MCF 10A (cell line): ENCODE data around the gene CCDC83. TPM values are rescaled to one million over a fixed set of nuclear protein-coding genes. Genes with fewer than 3 reads are reported as not detected.

Source experiments
- BruUV-seq: library from RNA; stranded (reverse); fragments of 400-500 nt; replicated peaks from 2 replicates; lab custom pipeline; 2021; lab: Mats Ljungman, UMichigan
- CTCF ChIA-PET: fragments of 300-600 bp; sonication (Branson Sonifier 250); formaldehyde crosslinking; extraction: SDS; loops from one replicate; lab custom pipeline; 2021; ENCODE audit warnings: antibody characterized with exemption, inconsistent platforms; lab: Yijun Ruan, JAX
- POLR2A ChIA-PET: fragments of 300-600, 350-650 bp; sonication (Branson Sonifier 250); formaldehyde crosslinking; extraction: SDS; loops from one replicate; lab custom pipeline; 2020; ENCODE audit warnings: antibody characterized with exemption, inconsistent platforms; lab: Yijun Ruan, JAX
- DNase-seq: peaks from one replicate; pipeline ENCODE4 v3.0.0-alpha.2; 2018; ENCODE audit not compliant: unreplicated experiment
- H3K27ac Mint-ChIP-seq: one replicate; pipeline ENCODE4 v1.8.0; 2022; ENCODE audit warnings: mild to moderate bottlenecking, low read depth, mixed read lengths; ENCODE audit not compliant: unreplicated experiment
- H3K27me3 Mint-ChIP-seq: one replicate; pipeline ENCODE4 v1.8.0; 2022; ENCODE audit warnings: mixed read lengths; ENCODE audit not compliant: insufficient read depth, unreplicated experiment
- H3K36me3 Mint-ChIP-seq: one replicate; pipeline ENCODE4 v1.8.0; 2022; ENCODE audit warnings: mild to moderate bottlenecking, moderate library complexity, mixed read lengths; ENCODE audit not compliant: insufficient read depth, unreplicated experiment
- H3K4me1 Mint-ChIP-seq: one replicate; pipeline ENCODE4 v1.8.0; 2022; ENCODE audit warnings: mixed read lengths; ENCODE audit not compliant: insufficient read depth, unreplicated experiment
- H3K4me3 Mint-ChIP-seq: one replicate; pipeline ENCODE4 v1.8.0; 2022; ENCODE audit warnings: mild to moderate bottlenecking, moderate library complexity, mixed read lengths; ENCODE audit not compliant: unreplicated experiment
- H3K9me3 Mint-ChIP-seq: one replicate; pipeline ENCODE4 v1.8.0; 2022; ENCODE audit warnings: mixed read lengths; ENCODE audit not compliant: unreplicated experiment
- intact Hi-C: fragments of 100-400 bp; cut with micrococcal nuclease; formaldehyde crosslinking; loops from 2 replicates; pipeline ENCODE4 v1.14.1; 2022
- total RNA-seq: library from RNA; stranded (reverse); gene quantifications from 2 replicates; pipeline ENCODE4 v1.2.3, GENCODE V29; 2022
- TF ChIP-seq, protein P1 (sequence below): fragments of 200-600 bp; IDR thresholded peaks from one replicate; pipeline ENCODE4 v1.8.0; 2022; ENCODE audit warnings: antibody characterized with exemption, mild to moderate bottlenecking; ENCODE audit not compliant: unreplicated experiment

The CCDC83 gene
- total RNA-seq, 1 experiment from 2014 or later = not detected

DNA sequence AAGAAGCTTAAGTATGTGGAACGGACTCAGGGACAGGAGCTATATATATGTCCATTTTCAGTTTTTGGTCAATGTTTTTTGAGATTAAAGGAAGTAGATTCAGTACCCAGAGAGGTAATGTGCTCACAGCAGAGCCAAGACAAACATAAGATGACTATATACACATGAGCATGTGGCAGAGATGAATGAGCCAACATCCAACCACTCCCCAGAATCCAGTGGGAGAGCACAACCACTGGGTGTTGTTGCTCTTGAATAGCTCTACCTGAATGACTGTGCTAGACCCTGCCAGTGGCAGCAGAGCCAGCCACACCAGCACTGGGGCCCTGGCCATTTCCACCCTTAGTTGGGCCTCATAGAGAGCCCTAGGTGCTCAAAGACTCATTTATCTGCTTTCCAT is 33.5 kb upstream of the CCDC83 start:
- TF ChIP-seq, protein P1, sequence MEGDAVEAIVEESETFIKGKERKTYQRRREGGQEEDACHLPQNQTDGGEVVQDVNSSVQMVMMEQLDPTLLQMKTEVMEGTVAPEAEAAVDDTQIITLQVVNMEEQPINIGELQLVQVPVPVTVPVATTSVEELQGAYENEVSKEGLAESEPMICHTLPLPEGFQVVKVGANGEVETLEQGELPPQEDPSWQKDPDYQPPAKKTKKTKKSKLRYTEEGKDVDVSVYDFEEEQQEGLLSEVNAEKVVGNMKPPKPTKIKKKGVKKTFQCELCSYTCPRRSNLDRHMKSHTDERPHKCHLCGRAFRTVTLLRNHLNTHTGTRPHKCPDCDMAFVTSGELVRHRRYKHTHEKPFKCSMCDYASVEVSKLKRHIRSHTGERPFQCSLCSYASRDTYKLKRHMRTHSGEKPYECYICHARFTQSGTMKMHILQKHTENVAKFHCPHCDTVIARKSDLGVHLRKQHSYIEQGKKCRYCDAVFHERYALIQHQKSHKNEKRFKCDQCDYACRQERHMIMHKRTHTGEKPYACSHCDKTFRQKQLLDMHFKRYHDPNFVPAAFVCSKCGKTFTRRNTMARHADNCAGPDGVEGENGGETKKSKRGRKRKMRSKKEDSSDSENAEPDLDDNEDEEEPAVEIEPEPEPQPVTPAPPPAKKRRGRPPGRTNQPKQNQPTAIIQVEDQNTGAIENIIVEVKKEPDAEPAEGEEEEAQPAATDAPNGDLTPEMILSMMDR = no peak
- H3K27me3 Mint-ChIP-seq = no peaks in the 10 kb centered on the region
- H3K4me3 Mint-ChIP-seq = peak overlapping the region; percentile 2
- POLR2A ChIA-PET = interaction anchor here (1.2 kb wide), 1 partner anchor 157 kb away, joined by 4 read pairs; the partner anchor contains the start of gene CREBZF
- BruUV-seq = no TSS peak
- H3K27ac Mint-ChIP-seq = peak overlapping the region; percentile 44
- no peaks in the 10 kb centered on the region for H3K9me3 Mint-ChIP-seq
- H3K36me3 Mint-ChIP-seq = no peaks in the 10 kb centered on the region
- peaks cover 27% of the 10 kb centered on the region for H3K4me1 Mint-ChIP-seq
- DNase-seq = peak; percentile 66
- CTCF ChIA-PET = interaction anchor here (0.5 to 8.1 kb wide), 3 partner anchors 33 to 152 kb away, joined by 3 to 106 read pairs (median 4); no protein-coding TSS in a partner anchor
- intact Hi-C loops = loop anchor here (10.0 kb wide), 1 partner anchor 197 kb away; the partner anchor contains the start of genes DLG2 and TMEM126B

DNA sequence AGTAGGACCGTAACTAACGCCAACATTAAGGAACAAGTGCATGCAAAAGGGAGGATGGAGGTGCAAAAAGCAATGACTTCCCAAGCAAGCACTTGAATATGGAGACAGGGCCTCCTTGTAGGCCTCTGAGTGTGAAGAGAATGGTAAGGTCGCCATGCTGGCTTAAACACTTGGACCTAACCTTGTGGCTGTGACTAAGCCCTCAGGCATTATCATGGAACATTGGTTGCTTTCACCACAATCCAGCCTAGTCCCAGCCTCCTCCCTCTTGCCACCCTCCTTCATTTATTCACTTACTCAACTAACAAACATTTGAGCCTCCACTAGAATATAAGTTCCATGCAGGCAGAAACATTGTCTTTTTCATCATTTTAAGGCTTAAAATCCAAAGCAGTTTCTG is 32.4 kb upstream of the CCDC83 start:
- POLR2A ChIA-PET = no interaction called here
- no TSS peak for BruUV-seq
- no peak for DNase-seq
- Mint-ChIP-seq H3K4me1 (peaks cover 34% of the 10 kb centered on the region), H3K27me3 (no peaks in the 10 kb centered on the region), H3K27ac (peak overlapping the region; percentile 14), H3K9me3 (no peaks in the 10 kb centered on the region), H3K36me3 (no peaks in the 10 kb centered on the region), H3K4me3 (no peak overlapping the region)
- CTCF ChIA-PET = interaction anchor here (0.6 to 8.1 kb wide), 4 partner anchors 80 to 174 kb away, joined by 3 to 106 read pairs (median 6); no protein-coding TSS in a partner anchor
- intact Hi-C loops = loop anchor here (10.0 kb wide), 1 partner anchor 198 kb away; the partner anchor contains the start of genes DLG2 and TMEM126B
- TF ChIP-seq, protein P1 = no peak

DNA sequence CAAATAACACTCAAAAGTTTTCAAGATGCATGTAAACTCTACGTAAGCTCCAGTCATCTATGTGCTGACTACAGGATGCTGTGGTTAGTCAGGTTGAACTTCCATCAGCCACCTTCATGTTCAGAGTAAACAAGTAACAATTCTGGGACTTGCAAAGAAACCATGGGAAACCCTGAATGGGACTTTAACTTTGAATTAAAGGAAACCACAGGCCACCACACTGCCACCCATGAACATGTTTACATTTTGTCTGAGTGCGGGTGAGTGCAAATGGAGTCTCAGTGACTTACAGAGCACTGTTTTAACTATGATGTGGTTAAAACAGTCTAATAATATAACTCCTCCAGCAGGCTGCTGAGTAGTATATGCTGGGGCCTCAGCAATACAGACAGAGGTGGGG is 31.4 kb upstream of the CCDC83 start:
- DNase-seq = no peak
- no TSS peak for BruUV-seq
- H3K9me3 Mint-ChIP-seq = no peaks in the 10 kb centered on the region
- H3K27me3 Mint-ChIP-seq = no peaks in the 10 kb centered on the region
- H3K4me3 Mint-ChIP-seq = no peak overlapping the region
- H3K36me3 Mint-ChIP-seq = no peaks in the 10 kb centered on the region
- H3K27ac Mint-ChIP-seq = no peak overlapping the region
- CTCF ChIA-PET = interaction anchor here (0.7 to 8.1 kb wide), 4 partner anchors 57 to 167 kb away, joined by 3 to 106 read pairs (median 4); no protein-coding TSS in a partner anchor
- H3K4me1 Mint-ChIP-seq = peaks cover 34% of the 10 kb centered on the region
- POLR2A ChIA-PET = interaction anchor here (2.4 kb wide), 1 partner anchor 9 kb away, joined by 9 read pairs; no protein-coding TSS in a partner anchor
- intact Hi-C loops = loop anchor here (10.0 kb wide), 1 partner anchor 199 kb away; the partner anchor contains the start of genes DLG2 and TMEM126B
- TF ChIP-seq, protein P1 = no peak

DNA sequence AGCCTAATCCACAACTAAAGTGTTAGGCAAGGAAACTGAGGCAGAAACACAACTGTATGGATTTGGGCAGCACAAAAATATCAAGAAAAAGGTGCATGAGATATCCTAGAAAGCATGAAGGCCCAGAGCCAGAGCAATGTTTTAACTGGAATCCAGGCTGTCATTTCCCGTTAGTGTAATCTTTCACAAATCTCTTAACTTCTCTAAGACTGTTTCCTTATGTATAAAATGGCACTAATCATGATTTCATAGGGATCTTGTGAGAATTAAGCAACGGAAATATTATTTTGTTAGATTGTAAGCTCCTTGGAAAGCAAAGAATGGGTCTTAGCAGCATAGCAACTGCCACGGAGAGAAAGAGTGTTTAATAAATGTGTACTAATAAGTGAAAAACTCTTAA is 29.6 kb upstream of the CCDC83 start:
- H3K27ac Mint-ChIP-seq = peak overlapping the region; percentile 92
- H3K27me3 Mint-ChIP-seq = no peaks in the 10 kb centered on the region
- H3K36me3 Mint-ChIP-seq = no peaks in the 10 kb centered on the region
- H3K4me1 Mint-ChIP-seq = peaks cover 34% of the 10 kb centered on the region
- TF ChIP-seq, protein P1 = no peak
- intact Hi-C loops = loop anchor here (1.0 to 10.0 kb wide), 3 partner anchors 131 to 231 kb away; partner anchors contain the start of genes DLG2 and TMEM126B
- POLR2A ChIA-PET = interaction anchor here (0.5 to 2.4 kb wide), 5 partner anchors 9 to 282 kb away, joined by 3 to 9 read pairs (median 5); partner anchors contain the start of gene TMEM126A
- H3K4me3 Mint-ChIP-seq = no peak overlapping the region
- BruUV-seq = no TSS peak
- H3K9me3 Mint-ChIP-seq = no peaks in the 10 kb centered on the region
- CTCF ChIA-PET = interaction anchor here (0.6 to 8.1 kb wide), 16 partner anchors 8 to 229 kb away, joined by 3 to 106 read pairs (median 3); partner anchors contain the start of gene CCDC83
- no peak for DNase-seq
